8988T (cell line): ENCODE results near the gene GCHFR.

ENCODE experiments used
- DNase-seq: peaks from one replicate; pipeline ENCODE4 v3.0.0; 2011

Gene GCHFR

DNA sequence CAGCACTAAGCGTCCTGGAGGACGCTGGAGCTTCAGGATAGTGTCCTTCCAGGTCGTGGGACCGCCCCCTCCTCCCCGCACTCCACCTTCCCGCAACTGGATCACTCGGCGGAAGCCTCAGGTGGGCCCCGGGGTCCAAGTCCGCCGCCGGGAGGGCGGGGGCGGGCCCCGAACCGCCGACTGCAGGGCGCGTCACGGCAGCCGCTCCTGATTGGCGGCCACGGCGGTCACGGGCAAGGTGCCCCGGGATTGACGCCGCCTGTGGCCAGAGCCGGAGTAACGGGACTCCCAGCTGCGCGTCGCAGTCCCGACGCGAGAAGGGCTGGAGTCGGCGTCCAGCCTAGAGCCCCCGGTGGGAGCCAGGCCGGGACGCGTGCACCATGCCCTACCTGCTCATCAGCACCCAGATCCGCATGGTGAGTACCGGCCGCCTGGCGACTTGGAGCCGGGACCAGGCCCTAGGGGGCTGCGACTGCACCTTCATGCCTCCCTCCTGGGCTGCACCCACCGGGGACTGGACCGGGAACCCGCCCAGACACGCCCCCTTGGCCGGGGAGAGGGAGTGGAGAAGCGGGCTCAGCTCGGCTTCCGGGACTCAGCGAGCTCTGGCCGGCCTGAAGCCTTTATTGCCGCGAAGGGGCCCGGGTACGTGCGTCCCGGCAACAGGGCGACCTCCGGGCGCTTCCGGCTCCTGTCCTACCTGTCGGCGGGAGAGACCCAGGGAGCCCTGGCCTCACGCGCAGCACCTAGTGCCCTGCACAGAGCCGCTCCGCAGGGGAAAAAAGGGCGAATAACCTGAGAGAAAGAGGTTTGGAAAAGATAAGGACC lies at the start of gene GCHFR:
TSS of gene GCHFR (plus strand) at position 268 of the 828 bp plus-strand sequence. CDS start at position 381, 113 bp downstream.
- DNase-seq, result peak; percentile 77

DNA sequence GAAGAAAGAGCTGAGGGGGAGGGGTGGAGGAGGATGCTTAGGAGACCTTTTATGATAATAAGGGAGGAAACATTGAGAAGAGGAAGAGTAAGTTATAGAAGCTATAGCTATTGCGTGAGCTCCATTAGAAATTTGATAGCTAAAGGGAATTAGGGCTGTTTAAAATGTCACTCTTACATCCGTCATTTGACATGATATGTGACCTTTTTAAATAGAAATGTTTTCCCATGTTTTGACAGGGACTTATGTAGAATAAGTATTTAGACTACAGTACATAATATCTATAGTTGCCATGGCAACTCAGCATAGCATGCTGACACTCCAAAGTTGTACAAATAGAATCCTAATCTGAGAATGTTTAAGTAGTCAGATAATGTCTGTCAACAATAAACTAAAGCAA lies 49.7 kb upstream of the GCHFR start:
- DNase-seq, result no peak

DNA sequence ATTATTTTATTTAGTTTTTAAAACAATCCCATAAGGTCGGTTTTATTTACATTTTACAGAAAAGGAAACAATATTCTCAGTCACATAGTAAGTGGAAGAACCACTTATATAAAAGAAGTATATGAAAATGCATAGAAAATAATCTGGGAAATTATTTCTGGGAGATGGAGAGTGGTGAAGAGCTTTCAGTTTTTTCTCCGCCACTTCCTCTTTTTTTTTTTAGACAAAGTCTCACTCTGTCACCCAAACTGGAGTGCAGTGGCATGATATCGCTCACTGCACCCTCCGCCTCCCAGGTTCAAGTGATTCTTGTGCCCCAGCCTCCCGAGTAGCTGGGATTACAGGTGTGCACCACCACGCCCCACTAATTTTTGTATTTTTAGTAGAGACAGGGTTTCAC lies 47.7 kb upstream of the GCHFR start:
- no peak for DNase-seq

DNA sequence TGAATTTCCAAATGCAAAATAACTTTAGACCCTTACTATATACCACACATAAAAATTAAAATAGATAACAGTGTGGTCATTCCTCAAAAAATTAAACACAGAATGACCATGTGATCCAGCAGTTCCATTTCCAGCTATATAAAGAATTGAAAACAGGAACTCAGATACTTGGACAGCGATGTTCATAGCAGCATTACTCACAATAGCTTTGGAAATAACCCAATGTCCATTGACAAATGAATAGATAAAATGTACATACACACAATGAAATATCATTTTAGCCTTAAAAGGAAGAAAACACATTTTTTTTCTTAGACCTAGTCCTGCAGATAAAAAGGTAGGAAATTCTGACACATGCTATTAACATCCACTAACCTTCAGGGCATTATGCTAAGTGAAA lies 42.2 kb upstream of the GCHFR start:
- no peak for DNase-seq

DNA sequence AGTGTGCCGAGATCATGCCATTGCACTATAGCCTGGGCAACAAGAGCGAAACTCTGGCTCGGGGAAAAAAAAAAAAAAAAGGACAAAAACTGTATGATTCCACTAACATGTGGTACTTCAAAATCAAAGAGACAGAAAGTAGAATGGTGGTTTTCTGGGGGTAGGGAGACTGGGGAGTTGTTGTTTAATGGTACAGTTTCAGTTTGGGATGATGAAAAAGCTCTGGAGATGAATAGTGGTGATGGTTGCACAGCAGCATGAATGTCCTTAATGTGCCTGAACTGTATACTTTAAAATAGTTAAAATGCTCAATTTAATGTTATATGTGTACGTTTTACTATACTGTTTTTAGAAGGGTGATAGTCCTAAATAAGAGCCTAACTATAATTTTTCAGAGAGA lies 41.5 kb upstream of the GCHFR start:
- DNase-seq, result no peak

DNA sequence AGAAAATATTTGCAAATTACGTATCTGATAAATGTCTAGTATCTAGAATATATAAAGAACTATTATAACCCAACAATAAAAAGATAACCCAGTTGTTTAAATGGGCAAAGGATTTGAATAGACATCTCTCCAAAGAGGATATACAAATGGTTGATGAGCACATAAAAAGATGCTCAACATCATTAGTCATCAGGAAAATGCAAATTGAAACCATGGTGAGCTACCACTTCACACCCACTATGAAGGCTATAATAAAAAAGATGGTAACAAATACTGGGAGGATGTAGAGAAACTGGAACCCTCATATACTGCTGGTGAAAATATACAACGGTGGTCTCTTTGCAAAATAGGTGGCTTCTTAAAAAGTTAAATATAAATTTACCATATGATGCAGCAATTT lies 40.9 kb upstream of the GCHFR start:
- no peak for DNase-seq

DNA sequence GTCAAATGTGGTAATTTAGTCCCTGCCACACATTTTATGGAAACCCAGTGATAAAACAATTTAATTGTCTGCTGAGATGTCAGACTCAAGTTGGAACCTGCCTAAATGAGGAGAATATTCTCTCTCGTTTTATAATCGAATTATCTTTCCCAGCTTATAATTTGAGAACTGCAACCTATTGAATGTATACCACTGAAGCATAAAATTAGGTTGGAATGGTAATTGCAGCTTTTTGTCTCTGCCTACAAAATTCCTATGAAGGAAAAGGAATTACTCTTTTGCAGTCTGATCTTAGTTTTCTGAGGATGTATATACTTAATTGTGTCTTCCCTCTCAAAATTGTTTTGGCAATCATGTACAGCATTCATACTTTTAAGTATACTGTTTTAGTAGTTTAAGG lies 39.9 kb upstream of the GCHFR start:
- no peak for DNase-seq

DNA sequence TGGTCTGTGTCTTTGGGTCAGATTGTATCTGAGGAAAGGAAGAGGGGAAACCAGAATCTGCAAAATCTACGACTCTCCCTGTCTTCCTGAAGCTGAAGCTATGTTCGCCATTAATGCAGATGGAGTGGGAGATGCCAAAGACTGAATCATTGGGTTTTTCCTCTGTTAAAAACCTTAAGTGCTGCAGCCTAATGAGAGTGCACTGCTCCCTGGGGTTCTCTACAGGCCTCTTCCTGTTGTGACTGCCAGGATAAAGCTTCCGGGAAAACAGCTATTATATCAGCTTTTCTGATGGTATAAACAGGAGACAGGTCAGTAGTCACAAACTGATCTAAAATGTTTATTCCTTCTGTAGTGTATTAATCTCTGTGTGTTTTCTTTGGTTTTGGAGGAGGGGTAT lies 32.8 kb upstream of the GCHFR start:
- no peak for DNase-seq

DNA sequence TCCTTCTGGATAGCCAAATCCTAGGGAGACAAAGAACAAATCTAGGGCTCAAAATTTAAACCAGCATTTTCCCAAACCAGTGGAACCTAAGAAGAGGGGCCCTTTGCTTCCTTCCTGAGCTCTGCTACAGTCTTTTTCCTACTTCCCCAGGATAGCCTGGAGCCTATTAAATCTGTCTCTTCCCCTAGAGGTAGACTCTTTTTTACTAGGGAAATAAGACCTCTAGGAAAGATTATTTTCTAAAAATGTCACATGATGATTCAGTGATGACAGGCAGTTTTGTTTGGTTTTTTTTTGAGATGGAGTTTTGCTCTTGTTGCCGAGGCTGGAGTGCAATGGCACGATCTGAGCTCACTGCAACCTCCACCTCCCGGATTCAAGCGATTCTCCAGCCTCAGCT lies 27.3 kb upstream of the GCHFR start:
- no peak for DNase-seq

DNA sequence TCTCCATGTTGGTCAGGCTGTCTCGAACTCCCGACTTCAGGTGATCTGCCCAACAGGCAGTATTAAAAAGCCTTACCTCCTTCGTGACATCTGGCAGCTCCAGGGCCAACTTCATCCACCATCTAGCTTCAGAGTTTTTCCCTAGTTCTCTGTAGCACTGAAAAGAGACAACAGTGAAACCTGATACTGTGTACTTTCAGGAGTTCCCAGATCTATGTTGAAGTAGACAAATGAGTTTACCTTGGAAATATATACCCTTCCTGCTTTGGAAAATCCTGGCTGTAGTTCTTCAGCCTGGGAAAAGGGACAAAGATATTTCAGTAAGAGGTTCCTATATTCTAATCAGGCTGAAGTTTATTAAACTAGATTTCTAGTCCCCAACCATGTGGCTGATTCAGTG lies 26.8 kb upstream of the GCHFR start:
- no peak for DNase-seq

DNA sequence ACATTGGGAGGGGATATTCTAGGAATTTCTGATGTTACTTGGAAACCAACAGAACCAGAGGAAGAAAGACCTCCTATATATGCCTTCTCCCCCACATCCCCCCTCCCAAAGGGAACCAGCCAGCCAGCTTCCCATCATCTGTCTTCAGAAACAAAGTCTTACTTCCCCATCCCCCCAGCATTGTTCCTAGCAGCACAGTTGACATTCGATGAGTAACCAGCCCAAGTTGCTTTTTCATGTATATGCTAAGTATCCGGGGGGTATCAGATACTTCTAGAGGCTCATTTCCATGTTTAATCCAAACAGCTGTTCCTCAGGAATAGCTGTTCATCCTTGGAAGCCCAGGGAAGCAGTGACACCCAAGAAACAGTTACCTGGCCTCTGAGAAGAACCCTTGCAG lies 24.8 kb upstream of the GCHFR start:
- DNase-seq, result no peak

DNA sequence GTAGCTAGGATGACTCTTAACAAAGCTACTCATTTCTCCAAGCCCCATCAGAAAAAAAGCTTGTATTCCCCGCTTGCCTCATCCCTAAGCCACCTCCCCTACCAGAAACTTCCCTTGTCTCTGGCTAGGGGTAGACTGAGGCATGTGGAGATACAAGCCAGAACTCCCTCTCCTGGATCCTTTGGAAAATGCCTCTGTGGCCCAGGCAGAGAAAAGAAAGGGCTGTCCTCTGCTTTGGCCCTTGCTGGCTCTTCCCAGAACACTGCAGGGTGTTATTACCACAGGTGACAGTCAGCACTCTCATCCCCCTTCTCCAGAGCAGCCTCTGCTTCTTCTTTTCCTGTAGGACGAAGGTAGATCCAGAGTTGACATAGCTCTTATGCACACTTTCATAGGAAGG lies 24.0 kb upstream of the GCHFR start:
- DNase-seq, result no peak

DNA sequence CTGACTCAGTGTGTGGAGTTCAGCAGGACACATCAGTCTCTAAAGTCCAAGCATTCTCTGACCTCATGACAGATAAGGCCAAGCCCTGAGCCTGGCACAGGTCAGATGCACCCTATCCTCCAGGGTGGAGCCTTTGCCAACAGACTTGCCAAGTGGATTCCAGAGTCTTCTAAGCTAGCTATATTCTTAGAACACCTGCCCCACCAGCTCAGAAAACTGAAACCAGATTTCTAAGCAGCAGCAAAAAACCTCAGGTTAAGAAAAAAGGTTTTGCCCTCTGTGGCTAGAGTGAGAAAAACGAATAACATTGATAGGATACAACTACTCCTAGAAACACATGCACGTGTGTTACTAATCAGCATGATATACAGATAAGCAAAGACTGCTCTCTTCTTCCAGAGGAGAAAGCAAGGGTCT lies 20.4 kb upstream of the GCHFR start:
- no peak for DNase-seq

DNA sequence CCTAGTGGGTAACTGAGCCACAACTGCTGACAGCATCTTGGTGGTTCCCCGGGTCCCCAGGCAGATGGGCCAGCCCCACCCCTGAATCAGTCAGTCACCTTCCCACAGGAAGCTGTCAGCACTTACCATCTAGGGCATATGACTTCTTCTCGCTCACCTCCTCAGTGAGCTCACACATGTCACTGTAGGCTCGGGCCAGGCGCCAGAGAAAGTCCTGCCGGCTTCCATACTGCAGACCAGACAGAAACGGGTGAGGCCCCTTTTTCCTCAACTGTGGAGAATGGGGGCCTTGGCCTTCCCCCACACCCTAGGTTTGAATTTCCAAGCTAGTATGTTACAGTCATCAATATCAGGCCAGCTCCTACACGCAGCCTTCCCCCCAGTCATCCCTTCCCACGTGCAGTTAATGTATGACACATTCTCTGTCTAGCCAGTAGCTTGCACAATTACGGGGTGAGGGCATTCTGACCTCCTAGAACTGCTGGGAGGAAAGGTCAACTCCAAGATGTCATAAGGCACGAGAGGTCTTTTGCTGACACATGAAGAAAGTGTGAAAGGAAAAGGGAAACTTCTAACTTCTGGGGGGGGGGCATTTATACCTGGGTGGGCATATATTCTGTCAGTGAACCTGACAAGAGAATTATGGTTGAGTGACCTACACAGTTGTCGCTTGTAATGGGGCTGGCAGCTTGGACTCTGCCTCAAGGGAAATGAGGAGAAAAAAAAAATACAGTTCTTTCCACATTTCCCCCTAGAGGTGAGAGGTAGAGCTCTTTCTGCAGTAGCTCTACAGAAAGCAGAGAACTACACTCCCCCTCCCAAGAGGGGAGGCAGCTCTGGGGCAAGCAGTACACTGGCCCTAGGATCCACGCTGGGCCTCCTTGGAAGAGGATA lies 19.7 kb upstream of the GCHFR start:
- DNase-seq, result no peak

DNA sequence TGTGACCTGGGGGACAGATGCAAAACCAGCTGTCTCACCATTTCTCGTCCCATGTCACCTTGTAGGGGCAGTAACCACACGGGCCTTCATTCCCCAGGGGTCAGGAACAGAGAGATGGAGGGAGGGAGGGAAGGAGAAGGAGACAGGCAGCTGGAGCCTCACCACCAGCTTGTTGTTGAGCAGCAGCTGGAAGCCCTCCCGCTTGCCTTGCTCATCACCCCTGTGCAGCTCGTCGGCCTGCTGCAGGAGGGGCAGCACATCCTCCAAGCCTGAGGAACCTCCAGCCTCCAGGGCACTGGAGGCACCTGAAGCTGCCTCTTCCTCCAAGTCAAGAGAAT lies 19.1 kb upstream of the GCHFR start:
- DNase-seq, result no peak

DNA sequence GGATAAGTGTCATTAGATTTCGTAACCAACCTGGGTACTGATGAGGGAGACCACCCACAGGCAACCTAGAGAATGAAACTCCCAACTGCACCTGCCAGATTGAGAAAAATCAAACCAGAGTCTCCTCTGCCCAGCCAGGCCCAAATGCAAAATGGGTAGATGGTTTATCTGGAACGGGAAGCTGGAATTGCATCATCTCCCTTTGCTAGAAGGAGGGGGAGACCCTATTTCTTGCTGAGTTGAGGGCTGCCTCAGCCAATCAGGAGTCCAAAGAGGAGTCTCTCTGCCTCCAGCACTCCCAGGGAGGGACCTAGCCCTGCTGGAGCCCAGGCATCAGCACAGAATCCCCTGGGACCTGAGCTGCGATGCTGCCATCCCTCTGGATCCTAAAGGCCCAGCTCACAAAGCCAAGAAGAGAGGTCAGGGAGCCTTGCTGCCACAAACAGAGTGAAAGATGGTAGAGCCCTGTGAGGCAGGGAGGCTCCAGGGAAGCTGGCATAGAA lies 16.9 kb upstream of the GCHFR start:
- DNase-seq, result no peak

DNA sequence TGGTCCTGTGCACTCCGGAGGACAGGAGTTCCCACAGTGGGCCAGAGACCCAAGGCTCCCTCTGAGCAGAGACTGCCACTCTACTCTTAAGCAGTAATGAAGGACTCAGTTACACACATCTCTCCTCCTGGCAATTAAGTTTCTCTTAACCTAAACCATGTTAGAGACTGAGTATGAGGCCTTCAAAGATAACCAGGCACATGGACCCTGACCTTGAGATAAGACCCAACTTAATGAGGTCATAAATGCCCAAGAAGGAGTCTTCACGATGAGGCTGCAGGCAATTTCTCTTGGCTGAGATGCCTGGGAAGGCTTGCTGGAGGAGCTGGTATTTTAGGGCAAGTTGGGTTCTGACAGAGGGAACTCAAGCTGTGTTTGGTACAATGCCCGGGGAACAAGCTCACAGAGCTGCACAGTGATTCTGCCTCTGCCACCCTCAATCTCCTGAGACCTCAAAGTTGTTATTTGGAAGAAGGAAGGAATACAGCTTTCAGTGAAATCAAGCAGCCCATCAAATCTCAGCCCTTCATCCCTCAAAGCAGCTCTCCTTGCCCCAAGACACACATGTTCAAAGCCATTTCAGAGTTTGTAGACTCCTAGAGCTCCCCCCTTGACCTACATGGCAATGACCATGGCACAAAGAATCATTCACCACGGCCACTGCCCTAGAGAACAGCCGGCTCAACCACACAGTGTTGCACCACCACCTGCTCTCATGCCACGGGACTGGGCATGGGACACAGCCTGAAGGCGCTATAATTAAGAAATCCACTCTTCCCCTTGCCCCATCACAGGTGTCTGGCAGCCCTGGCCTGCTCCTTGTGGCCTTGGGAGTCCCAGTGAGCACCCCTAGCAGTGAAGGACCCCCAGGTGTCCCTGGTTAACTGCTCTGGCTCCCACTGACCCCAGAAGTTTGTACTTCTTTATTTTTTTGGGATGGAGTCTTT lies 15.9 kb upstream of the GCHFR start:
- no peak for DNase-seq

DNA sequence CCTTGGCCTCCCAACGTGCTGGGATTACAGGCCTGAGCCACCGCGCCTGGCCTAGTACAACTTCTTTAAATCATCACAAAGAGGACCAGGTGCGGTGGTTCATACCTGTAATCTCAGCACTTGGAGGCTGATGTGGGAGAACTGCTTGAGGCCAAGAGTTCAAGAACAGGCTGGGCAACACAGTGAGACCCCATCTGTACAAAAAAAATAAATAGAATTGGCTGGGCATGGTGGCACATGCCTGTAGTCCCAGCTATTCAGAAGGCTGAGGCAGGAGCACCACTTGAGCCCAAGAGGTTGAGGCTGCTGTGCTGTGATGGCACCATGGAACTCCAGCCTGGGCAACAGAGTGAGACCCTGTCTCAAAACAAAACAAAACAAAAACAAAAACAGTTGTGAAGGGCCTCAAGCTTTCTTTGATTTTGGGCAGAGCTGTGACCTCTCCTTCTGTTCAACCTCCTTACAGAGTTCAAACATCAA lies 14.7 kb upstream of the GCHFR start:
- DNase-seq, result no peak

DNA sequence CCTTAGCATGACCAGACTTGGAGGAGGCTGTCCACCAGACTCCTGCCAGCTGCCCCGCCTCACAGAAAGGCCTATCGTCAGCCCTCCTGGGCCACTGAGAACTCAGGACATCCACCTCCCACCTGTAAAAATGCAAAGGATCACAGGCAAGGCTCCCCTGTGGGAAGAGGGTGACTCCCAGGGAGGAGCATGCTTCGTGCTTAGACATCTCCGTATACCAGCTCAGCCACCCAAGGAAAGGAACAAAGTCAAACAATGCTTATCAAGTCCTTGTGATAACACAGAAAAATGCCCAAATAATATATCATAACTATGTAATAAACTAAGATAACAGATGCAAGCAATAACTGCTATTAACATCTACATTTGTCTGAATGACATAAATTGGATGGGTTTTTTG lies 13.0 kb upstream of the GCHFR start:
- no peak for DNase-seq

DNA sequence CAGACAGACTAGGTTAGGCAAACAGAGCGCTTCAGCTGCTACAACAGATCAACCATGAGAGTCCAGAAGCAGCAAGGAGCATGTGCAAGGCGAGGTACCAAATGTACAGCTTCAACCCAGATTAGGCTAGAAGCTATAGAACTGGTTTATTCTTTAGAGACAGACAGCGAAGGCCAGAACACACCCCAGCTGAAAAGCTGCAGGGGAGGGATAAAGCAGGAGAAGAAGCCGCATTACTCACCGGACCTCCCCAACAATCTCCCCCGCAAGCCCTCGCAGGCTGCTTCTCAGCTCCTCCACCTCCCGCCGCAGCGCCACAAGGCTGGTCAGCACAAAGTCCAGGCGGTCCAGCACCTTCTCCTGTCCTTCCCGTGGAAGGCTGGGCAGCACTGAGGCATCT lies 12.1 kb upstream of the GCHFR start:
- DNase-seq, result no peak

DNA sequence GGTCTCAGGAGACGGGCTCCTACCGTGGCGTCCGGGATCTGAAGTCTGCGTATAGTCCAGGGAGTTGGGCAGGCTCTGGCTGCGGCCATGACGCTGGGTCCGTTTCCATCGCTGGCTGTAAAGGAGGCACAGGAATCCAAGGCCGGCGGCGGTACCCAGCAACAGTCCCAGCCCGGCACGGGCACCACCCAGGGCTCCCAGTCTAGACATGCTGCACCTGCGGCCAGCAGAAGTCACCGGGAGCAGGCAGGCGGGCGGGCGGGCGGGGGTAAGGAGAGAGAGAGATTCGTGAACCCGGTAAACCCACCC lies 9.3 kb upstream of the GCHFR start:
- DNase-seq, result no peak

DNA sequence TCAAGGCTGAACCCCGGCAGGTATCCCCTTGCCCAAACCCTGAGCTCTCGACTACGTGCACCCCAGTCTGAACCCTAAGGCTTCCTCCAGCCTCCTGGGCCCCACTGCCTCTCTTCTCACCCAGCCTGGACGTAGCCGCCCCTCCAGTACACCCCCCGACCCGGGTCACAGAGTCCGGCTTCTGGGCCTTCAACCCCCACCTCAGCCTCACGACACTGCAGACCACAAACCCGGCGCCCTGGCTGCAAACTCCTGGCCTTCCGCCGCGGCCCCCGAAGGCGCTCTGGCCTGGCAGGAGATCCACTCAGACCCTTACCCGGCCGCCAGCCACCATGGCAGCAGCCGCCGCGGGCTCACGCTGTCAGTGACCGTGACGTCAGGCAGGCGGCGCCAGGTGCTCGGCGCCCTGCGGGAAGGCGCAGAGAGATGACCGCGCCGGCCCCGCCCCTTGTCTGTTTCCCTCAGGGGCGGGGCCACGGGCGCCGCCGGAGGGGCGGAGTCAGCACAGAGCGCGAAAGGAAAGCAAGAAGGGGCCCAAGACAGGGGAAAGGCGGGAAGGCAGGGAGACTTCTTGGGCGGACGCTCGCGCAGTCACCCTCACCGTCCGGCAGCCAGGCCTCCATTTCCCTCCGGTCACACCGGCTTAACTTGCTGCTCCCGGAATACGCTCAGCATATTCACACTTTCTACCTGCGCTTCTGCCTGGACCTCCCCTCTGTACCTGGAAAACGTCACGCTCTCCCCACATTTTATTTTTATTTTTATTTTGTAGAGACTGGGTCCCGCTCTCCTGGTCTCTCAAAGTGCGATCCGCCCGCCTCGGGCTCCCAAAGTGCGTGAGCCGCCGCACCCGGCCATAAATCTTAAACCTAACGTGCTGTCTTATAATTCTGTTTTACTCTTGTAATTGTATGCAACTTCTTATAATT lies 8.7 kb upstream of the GCHFR start, which contains the start of gene RMDN3:
TSS of gene RMDN3 (minus strand) at position 372 of the 929 bp plus-strand sequence. CDS start 471 bp downstream, outside the sequence.
- no peak for DNase-seq
